ENCODE data around the gene CORO6.

- TF ChIP-seq, protein P1, sequence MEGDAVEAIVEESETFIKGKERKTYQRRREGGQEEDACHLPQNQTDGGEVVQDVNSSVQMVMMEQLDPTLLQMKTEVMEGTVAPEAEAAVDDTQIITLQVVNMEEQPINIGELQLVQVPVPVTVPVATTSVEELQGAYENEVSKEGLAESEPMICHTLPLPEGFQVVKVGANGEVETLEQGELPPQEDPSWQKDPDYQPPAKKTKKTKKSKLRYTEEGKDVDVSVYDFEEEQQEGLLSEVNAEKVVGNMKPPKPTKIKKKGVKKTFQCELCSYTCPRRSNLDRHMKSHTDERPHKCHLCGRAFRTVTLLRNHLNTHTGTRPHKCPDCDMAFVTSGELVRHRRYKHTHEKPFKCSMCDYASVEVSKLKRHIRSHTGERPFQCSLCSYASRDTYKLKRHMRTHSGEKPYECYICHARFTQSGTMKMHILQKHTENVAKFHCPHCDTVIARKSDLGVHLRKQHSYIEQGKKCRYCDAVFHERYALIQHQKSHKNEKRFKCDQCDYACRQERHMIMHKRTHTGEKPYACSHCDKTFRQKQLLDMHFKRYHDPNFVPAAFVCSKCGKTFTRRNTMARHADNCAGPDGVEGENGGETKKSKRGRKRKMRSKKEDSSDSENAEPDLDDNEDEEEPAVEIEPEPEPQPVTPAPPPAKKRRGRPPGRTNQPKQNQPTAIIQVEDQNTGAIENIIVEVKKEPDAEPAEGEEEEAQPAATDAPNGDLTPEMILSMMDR (optimal IDR thresholded peaks at IDR 0.05 in 1 of 3, IDR thresholded peaks at IDR 0.05 in 1 of 3, conservative IDR thresholded peaks at IDR 0.05 in 1 of 3; ENCODE audit: extremely low read depth in 1 of 3, insufficient read depth in 2 of 3, low read length in 3 of 3): no peak
- TF ChIP-seq EZH2 (IDR thresholded peaks at IDR 0.05; ENCODE audit: low read length): no peak
Measured at GRCh38 chr17:29586676-29587469, 35.8 kb downstream of the CORO6 start.

Data from keratinocyte (primary cell).